Right atrium auricular region (tissue), 2 donors: Measurements from ENCODE around the gene CCS. TPM values are rescaled to one million over a fixed set of nuclear protein-coding genes. Genes with fewer than 3 reads are reported as not detected.

Experiments
- DNase-seq: peaks from one replicate; pipeline ENCODE4 v3.0.0-alpha.2; 2019; ENCODE audit warnings: low spot score
- H3K27ac ChIP-seq, 2 donors: fragments of 200-600 bp; sonication (generic); 1 replicate in 1 of 2; 2 replicates in 1 of 2; pipeline ENCODE4 v1.5.1; 2016 to 2019
- H3K27me3 ChIP-seq, 2 donors: fragments of 200-600 bp; sonication (generic); one replicate each; pipeline versions ENCODE4 v1.5.1 to v1.6.0; 2017 to 2019
- H3K36me3 ChIP-seq: fragments of 200-600 bp; sonication (generic); one replicate; pipeline ENCODE4 v1.5.1; 2016
- H3K4me1 ChIP-seq, 2 donors: fragments of 200-600 bp; sonication (generic); one replicate each; pipeline versions ENCODE4 v1.5.1 to v1.6.0; 2017 to 2019
- H3K4me3 ChIP-seq, 2 donors: fragments of 200-600 bp; sonication (generic); 1 replicate in 1 of 2; 2 replicates in 1 of 2; pipeline ENCODE4 v1.5.1; 2017 to 2019; ENCODE audit warnings: mild to moderate bottlenecking in 1 of 2, moderate library complexity in 1 of 2
- H3K9me3 ChIP-seq, 2 donors: fragments of 200-600 bp; sonication (generic); one replicate each; pipeline ENCODE4 v1.5.1; 2019
- total RNA-seq, 2 donors: library from RNA; depleted of rRNA; stranded (reverse); fragments of >200 nt; gene quantifications; one replicate each; pipeline ENCODE4 v1.1.0, GENCODE V29; 2016
- TF ChIP-seq, protein P1 (sequence below), 2 donors: fragments of 200-600 bp; sonication (generic); IDR thresholded peaks; one replicate each; pipeline ENCODE4 v1.5.1; 2019; ENCODE audit warnings: antibody characterized with exemption in 2 of 2

The CCS gene
- total RNA-seq, 2 donors from 2014 or later: 13.8 to 18.6 TPM

DNA sequence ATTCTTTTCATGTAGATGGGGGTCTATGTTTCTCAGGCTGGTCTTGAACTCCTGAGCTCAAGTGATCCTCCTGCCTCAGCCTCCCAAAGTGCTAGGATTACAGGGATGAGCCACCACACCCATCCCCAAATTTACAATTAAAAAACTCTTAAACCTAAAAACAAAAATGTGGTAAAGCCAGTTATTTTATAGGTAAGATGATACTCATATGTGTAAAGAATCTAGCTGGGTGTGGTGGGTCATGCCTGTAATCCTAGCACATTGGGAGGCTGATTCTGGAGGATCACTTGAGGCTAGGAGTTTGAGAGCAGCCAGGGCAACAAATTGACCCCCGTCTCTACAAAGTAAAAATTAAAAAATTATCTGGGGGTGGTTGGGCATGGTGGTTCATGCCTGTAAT lies 19.5 kb downstream of the CCS start:
- DNase-seq: no peak
- H3K4me3 ChIP-seq: no peak overlapping the region
- no peak overlapping the region for H3K27ac ChIP-seq
- H3K36me3 ChIP-seq: no peaks in the 10 kb centered on the region
- no peaks in the 10 kb centered on the region for H3K27me3 ChIP-seq
- H3K9me3 ChIP-seq: no peaks in the 10 kb centered on the region
- TF ChIP-seq, protein P1, sequence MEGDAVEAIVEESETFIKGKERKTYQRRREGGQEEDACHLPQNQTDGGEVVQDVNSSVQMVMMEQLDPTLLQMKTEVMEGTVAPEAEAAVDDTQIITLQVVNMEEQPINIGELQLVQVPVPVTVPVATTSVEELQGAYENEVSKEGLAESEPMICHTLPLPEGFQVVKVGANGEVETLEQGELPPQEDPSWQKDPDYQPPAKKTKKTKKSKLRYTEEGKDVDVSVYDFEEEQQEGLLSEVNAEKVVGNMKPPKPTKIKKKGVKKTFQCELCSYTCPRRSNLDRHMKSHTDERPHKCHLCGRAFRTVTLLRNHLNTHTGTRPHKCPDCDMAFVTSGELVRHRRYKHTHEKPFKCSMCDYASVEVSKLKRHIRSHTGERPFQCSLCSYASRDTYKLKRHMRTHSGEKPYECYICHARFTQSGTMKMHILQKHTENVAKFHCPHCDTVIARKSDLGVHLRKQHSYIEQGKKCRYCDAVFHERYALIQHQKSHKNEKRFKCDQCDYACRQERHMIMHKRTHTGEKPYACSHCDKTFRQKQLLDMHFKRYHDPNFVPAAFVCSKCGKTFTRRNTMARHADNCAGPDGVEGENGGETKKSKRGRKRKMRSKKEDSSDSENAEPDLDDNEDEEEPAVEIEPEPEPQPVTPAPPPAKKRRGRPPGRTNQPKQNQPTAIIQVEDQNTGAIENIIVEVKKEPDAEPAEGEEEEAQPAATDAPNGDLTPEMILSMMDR (IDR thresholded peaks at IDR 0.05): no peak
- peaks cover 0 to 18% of the 10 kb centered on the region in 2 donors for H3K4me1 ChIP-seq

DNA sequence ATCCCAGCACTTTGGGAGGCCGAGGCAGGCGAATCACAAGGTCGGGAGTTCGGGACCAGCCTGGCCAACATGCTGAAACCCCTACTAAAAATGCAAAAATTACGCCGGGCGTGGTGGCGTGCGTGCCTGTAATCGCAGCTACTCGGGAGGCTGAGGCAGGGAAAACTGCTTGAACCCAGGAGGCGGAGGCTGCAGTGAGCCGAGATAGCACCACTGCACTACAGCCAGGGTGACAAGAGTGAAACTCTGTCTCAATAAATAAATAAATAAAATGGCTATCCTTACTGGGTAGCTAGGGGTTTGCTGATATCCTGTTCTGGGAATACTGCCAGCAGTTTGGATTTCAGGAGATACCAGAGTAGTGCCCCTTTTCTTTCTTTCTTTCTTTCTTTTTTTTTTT lies 21.1 kb downstream of the CCS start:
- Histone ChIP-seq H3K4me1 (peaks cover 0 to 25% of the 10 kb centered on the region in 2 donors), H3K27me3 (no peaks in the 10 kb centered on the region), H3K9me3 (no peaks in the 10 kb centered on the region), H3K36me3 (peaks cover 7% of the 10 kb centered on the region), H3K4me3 (no peak overlapping the region), H3K27ac (peak overlapping the region in 1 of 2 donors; percentile 31)
- TF ChIP-seq, protein P1 (IDR thresholded peaks at IDR 0.05): no peak
- no peak for DNase-seq

DNA sequence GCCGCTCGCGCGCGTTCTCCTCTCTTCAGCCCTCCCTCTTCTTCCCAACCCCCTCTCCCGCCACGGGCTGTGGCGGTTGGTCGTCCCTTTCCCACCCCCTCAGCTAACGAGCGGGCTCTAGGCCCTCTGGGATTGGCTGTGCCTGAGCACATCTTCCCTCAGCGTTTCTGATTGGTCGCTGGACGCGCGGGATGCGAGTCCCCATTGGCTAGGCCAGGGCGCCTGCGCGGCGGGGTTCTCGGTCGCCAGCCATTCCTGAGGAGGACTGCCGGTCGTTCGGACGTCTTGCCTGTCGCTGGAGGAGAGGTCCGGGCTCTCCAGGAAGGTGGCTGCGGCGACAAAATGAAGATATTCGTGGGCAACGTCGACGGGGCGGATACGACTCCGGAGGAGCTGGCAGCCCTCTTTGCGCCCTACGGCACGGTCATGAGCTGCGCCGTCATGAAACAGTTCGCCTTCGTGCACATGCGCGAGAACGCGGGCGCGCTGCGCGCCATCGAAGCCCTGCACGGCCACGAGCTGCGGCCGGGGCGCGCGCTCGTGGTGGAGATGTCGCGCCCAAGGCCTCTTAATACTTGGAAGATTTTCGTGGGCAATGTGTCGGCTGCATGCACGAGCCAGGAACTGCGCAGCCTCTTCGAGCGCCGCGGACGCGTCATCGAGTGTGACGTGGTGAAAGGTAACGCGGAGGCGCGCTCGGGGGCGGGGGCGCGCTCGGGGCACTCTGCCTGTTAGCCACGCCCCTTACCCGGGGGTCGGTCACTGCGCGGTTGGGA lies 23.6 kb downstream of the CCS start, which contains the start of gene RBM14:
RBM14 (plus strand) TSS at position 252 of the 776 bp plus-strand sequence; CDS start at position 343, 91 bp downstream.
- TF ChIP-seq, protein P1 (IDR thresholded peaks at IDR 0.05): no peak
- Histone ChIP-seq H3K4me1 (peaks cover 0 to 47% of the 10 kb centered on the region in 2 donors), H3K9me3 (no peaks in the 10 kb centered on the region), H3K4me3 (peak within 1 kb of the TSS; percentile 83 to 85), H3K27ac (peak within 1 kb of the TSS; percentile 98 to 99), H3K27me3 (no peaks in the 10 kb centered on the region), H3K36me3 (peaks cover 7% of the 10 kb centered on the region)
- DNase-seq: peak; percentile 99

DNA sequence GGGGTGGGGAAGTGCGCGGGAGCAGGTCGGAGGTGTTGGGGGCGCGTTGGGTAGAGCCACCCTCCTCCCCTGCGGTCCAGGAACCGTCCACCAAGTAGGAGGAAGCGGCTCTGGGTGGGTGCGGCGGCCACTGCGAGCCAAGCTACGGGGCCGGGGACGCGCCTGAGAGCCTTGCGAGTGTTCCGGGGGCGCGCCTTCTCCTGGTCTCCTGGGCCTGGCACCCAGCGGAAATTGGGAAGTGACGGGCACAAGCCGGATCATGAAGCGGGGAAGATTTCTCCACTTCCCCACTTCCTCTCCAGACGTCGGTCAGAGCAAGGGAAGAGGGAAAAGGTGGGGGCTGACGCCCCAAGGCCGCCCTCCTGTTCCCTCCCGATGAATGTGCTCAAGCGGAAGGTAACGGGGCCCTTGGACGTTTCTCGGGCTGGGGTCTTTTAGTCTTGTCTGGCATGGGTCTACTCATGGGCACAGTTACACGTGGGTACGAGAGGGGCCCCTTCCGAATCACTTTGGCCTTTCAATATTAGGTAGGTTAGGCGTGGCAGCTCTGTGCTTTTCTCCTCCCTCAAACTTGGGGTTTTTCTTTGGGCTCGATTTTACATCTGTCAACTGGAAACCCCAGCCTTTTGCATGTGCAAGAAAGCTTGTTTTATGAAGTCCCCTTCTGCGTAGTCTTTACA lies 24.3 kb downstream of the CCS start:
- Histone ChIP-seq H3K9me3 (no peaks in the 10 kb centered on the region), H3K27me3 (no peaks in the 10 kb centered on the region), H3K4me1 (peaks cover 0 to 54% of the 10 kb centered on the region in 2 donors), H3K36me3 (peaks cover 7% of the 10 kb centered on the region), H3K27ac (peak overlapping the region; percentile 98 to 99), H3K4me3 (peak overlapping the region; percentile 83 to 85)
- TF ChIP-seq, protein P1 (IDR thresholded peaks at IDR 0.05): no peak
- DNase-seq: peak; percentile 82

DNA sequence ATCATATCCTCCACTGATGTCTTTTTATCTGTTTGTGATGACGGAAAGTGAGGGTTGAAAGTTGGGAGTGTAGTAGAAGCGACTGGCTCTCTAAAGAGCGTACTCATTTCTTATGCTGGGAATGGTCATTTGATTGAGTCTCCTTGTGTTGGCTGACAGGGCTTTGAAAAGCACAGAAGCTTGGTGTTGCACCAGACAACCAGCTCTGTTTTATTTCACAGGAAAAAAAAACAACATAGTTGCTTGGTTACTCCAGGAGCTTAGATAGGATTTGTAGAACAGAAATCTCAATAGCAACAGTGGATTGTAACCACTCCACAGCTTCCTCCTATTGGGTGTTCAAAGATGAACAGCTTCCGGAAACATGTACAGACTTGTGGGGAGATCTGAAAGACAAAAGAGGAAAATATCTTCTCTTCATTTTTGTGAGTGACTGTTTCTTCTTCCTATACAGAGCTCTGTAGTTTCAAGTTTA lies 26.1 kb downstream of the CCS start:
- Histone ChIP-seq H3K27ac (peak overlapping the region; percentile 98 to 99), H3K4me3 (peak overlapping the region in 1 of 2 donors; percentile 83), H3K27me3 (no peaks in the 10 kb centered on the region), H3K4me1 (peaks cover 0 to 72% of the 10 kb centered on the region in 2 donors), H3K36me3 (peaks cover 16% of the 10 kb centered on the region), H3K9me3 (no peaks in the 10 kb centered on the region)
- no peak for DNase-seq
- TF ChIP-seq, protein P1 (IDR thresholded peaks at IDR 0.05): no peak
